Epithelial cell of prostate (primary cell): Measurements from ENCODE around the gene NCAPH2.

Source experiments
- DNase-seq: peaks from one replicate; pipeline ENCODE4 v3.0.0-alpha.2; 2011; ENCODE audit warnings: low read depth, low spot score
- H3K27ac ChIP-seq: fragments of 450-650 bp; 2 replicates; pipeline ENCODE4 v1.5.1; 2017; ENCODE audit warnings: mild to moderate bottlenecking

Gene NCAPH2

DNA sequence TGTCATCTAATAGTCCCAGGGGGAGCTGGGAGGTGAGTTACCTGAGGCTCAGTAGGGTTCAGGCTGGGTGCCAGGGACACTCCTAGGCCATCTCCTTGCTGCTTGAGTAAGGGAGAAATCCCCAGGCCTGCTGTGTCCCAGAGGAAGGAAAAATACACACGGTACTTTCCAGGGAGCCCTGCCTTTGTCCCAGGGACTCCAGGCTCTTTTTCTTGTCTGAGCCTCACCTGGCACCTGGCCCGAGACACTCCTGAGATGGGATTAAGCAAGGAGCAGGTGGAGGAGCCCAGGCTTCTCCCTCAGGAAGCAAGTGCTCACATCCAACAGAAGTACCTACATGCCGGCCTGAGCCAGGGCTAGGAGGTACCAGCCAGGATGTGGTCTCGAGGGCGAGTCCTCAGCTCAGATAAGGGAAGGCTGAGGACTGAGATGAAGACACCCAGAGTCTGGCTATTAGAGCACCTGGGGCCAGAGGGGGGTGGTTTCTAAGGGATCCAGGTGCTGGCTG is 36.8 kb downstream of the NCAPH2 start:
- DNase-seq: no peak
- H3K27ac ChIP-seq: peak overlapping the region; percentile 78

DNA sequence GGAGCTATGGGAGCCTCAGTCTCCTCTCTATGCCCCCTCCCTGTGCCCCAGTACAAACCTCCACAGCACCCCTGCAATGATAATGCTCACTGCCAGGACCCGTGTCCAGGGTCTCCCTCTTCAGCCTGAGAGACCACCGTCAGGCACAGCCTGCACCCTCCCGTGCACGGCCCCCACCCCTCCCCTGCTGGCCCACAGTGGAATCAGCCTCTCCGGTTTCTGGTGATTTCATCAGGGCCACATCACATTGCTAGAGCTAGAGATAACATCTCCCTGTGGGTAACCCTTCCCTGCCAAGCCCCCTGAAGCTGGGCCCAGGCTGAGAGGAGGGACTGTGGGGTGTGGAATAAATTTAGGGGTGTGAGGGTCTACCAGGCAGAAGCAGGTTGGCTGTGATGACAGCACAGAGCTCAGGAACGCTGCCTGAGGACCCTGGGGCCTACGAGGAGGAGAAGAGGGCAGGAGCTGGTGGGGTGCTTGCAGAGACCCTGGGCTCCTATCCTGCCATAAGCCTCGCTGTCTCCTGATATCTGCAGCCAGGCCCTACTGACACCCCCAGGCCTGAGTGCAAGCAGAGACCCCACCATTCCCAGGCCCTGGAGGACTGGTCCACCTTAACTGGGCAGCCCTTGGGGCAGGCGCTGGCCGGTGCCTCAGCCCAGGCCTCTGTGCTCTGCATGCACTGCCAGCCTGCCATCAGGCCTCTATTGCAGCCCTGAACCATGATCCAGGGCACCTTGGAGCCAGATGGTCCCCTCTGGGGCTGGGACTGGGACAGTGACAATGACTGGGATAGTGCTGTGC is 37.7 kb downstream of the NCAPH2 start, which contains the start of gene KLHDC7B:
TSS of gene KLHDC7B (plus strand) at position 378 of the 804 bp plus-strand sequence. CDS start at position 723, 345 bp downstream.
- H3K27ac ChIP-seq: peak within 1 kb of the TSS; percentile 78
- no peak for DNase-seq

DNA sequence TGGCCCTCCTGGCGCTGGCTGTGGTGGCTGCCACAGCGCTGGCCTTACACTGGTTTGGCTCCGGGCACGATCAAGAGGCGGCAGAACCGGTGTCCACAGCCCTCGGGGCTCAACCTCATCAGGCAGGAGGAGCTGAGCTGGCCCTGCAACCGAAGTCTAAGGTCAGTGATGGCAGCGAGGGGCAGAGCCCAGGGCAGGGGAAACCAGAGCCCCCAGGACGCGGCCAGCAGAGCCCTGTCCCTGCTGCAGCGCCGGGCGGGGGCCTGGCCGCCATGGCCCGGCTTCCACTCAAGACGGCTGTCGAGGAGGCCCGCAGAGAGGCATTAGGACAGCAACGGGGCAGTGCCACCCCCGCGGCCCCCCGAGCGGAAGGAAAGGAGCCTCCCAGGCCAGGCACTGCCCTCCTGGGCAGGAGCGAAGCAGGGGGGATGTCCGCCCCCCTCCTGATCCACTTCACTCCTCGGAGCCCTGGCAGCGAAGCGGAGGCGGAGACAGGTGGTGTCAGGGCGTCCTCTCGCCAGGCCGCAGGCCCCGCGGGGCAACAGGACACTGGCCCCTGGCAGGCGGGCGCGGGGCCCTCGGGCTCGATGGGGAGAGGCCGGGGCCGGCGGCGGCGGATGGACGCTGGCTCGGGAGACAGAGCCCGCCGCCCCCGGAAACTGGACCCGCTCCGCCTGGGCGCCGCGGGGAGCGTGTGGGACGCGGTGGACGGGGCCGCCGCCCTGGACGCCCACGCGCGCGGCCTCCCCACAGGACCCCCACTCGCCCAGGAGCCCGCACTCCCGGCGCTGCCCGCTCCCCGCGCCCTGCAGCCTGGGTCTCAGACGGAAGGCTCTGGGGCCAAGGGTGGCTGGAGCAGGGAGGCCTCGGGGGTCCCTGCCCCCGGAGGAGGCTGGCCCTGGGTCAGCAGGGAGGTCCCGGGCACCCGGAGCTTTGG is 38.6 kb downstream of the NCAPH2 start:
- DNase-seq: no peak
- H3K27ac ChIP-seq: no peak overlapping the region

DNA sequence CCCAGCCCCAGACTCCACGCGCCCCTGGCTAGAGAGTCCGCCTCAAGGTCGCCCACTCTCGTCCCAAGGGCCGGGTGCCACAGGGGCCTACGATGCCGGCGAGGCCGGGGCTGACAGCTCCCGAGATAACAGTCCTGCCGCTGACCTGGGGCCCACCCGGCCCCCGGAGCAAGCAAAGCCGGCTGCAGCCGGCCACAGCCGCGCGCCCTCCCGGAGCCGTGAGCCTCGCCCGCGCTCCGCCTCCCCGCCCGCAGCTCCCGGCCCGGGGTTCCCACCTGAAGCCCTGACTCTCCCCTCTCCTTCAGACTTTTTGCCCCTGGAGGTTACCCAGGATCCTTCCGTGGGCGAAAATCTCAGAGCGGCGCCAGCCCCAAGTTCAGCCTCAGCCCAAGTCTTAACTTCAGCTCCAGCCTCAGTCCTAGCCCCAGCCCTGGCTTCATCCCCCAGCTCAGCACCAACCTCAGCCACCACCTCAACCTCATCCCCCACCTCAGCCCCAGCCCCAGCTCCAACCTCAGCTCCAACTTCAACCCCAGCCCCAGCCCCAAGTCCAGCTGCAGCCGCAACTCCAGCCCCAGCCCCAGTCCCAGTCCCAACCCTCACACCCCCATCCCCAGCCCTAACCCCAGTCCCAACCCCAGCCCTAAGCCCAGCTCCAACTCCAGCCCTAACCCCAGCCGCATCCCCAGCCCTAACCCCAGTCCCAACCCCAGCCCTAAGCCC is 39.4 kb downstream of the NCAPH2 start:
- no peak overlapping the region for H3K27ac ChIP-seq
- no peak for DNase-seq

DNA sequence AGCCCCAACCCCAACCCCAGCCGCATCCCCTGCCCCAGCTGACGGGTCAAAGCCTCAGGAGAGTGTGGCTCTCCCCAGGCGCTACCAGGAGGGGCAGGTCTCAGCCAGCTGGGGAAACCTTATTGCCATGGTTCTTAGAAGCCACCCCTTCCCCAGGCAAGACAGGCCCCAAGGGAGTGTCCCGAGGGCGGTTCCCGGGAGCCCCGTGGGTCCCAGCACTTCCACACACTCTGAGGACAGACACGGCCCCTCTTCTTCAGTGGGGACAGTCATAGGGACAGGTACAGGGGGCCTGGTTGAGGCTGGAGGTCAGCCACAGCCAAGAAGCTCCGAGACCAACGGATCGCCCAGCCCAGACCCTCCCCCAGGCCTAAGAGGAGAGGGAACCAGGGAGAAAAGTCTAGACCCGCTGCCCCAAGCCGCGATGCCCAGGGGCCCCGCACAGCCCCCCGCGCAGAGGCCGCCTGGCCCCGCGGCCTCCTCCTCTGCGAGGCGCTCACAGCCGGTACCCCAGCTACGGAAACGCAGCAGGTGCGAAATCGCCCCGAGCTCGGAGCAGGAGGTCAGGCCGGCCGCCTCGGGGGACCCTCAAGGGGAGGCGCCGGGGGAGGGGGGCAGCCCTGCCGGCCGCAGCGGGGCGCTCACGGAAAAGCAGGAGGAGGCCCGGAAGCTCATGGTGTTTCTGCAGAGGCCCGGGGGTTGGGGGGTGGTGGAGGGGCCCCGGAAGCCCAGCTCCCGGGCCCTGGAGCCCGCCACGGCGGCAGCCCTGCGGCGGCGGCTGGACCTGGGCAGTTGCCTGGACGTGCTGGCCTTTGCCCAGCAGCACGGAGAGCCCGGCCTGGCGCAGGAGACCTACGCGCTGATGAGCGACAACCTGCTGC is 40.3 kb downstream of the NCAPH2 start:
- no peak for DNase-seq
- no peak overlapping the region for H3K27ac ChIP-seq

DNA sequence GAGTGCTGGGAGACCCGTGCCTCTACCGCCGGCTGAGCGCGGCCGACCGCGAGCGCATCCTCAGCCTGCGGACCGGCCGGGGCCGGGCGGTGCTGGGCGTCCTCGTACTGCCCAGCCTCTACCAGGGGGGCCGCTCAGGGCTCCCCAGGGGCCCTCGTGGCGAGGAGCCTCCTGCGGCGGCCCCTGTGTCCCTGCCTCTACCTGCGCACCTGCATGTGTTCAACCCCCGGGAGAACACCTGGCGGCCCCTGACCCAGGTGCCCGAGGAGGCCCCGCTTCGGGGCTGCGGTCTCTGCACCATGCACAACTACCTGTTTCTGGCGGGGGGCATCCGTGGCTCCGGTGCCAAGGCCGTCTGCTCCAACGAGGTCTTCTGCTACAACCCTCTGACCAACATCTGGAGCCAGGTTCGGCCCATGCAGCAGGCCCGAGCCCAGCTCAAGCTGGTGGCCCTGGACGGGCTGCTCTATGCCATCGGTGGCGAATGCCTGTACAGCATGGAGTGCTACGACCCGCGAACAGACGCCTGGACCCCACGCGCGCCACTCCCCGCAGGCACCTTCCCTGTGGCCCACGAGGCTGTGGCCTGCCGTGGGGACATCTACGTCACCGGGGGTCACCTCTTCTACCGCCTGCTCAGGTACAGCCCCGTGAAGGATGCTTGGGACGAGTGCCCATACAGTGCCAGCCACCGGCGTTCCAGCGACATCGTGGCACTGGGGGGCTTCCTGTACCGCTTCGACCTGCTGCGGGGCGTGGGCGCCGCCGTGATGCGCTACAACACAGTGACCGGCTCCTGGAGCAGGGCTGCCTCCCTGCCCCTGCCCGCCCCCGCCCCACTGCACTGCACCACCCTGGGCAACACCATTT is 41.1 kb downstream of the NCAPH2 start:
- no peak overlapping the region for H3K27ac ChIP-seq
- no peak for DNase-seq

DNA sequence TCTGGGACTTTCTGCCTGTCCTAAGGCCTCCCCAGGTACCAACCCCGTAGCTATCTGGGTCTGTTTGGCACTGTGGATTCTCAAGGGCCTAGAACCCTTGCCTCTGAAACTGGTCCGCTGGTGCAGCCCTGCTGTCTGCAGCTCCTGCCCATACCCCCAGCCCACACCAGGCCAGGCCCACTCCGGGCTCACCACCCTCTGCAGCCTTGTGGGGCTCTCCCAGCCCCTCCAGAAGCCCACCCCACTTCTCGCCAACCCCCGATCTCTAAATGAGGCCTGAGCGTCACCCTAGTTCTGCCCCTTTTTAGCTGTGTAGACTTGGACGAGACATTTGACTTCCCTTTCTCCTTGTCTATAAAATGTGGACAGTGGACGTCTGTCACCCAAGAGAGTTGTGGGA is 42.4 kb downstream of the NCAPH2 start:
- no peak for DNase-seq

DNA sequence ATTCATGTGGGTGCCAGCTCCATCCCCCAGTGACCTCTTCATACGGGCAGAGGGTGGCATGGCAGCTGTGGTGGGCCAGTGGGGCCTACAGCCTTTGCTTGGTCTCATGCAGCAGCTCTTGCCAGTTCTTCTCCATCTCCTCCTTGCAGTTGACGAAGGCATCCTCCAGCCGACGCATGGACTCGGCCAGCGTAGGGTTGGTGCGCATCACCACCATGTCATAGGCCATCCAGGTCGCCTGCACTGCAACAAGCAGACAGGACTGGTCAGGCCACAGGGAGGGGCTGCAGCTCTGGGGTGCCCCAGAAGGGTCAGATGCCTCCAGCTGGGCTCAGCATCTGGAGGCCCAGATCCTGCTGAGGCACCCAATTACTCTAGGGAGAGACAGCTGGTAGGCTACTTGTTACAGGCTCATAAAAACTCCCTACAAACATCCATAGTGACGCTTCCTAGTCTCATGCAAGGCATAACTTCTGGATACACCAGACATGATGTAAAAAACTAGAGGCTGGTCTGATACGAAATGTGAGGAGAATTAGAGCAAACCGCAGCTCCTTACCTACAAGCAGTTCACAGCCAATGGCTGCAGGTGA is 43.2 kb downstream of the NCAPH2 start:
- H3K27ac ChIP-seq: no peak overlapping the region
- no peak for DNase-seq

More for the DNA sequence above, 42.4 kb downstream of the NCAPH2 start:
- no peak overlapping the region for H3K27ac ChIP-seq

DNA sequence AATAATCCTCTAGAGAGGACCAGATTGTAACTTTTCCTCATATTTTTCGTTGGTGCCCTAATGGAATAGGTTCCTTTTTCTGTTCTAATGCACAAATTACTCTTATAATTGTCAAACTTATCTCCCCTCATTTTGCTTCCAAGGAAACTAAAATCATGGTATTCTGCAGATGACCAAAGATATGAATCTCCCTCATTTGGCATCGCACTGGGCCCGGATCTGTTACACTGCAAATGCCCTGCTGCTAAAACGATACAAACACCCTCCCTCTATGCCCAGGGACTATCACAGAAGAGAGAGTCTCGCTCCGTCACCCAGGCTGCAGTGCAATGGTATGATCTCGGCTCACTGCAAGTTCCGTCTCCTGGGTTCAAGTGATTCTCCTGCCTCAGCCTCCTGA is 45.3 kb downstream of the NCAPH2 start:
- no peak for DNase-seq

DNA sequence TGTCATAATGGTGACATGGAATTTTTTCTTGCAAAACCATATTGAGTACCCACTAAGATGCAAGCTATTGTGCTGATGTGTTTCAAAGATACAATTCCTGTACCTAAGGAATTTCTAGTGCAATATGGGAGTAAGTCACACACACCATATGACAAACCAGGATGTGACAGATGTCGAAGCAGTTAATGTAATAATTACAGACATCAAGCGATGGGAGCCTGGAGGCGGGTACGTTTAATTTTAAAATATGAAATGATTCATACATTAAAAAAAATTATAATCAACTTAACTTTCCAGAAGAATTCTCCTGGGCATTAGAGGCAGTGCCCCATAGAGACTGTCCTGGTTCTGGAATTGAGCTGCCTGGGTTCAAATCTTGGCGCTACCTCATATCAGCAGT is 48.7 kb downstream of the NCAPH2 start:
- H3K27ac ChIP-seq: no peak overlapping the region
- DNase-seq: no peak

More for the DNA sequence above, 45.3 kb downstream of the NCAPH2 start:
- no peak overlapping the region for H3K27ac ChIP-seq

DNA sequence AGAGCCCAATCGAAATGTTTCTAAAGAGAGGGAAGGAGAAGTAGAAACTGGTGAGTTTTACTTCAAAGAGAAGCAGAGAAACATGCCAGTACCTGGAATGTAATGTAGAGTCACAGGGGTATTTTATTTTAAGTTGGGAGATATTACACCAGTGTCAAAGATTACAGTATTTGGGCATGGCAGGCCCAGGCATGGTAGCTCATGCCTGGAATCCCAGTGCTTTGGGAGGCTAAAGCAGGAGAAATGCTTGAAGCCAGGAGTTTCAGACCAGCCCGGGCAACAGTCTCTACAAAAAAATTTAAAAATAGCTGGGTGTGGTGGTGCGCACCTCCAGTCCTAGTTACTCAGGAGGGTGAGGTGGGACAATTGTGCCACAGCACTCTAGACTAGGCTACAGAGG is 52.0 kb downstream of the NCAPH2 start:
- H3K27ac ChIP-seq: peak overlapping the region; percentile 46
- no peak for DNase-seq

DNA sequence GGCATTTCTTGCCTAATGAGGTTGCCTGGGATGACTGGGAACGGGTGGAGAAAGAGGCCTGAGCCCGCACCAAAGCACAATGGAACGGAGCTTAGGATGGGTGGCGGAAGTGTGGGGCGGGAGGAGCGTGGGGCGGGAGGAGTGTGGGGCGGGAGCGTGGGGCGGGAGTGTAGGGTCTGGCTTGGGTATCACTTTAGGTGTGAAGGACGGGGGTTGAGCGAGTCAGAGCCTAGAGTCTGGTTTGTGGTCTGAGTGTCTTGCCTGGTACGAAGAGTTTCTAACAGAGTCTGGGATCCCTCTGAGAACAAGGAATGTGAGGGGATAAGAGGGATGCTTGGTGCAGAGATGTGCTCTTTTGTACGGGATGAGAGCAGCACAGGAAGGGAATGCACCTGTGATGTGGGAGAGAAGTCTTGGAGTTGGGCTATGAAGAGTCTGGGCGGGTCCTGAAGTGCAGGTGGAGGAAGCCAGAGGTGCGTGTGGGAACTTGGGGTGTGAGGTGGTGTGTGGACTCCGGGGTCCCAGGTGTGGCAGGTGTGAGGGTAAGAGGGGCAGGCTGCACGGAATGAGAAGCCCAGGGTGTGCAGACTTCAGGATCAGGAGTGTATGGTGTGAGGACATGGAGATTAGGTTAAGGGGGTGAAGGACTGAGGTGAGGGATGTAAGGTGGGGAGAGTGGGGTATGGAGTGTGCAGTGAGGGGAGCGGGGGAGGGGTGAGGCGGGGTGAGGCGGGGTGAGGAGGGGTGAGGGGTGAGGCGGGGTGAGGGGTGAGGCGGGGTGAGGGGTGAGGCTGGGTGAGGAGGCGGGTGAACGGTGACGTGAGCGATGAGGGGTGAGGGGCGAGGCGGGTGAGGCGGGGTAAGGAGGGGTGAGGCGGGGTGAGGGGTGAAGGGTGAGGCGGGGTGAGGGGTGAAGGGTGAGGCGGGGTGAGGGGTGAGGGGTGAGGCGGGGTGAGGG is 53.7 kb downstream of the NCAPH2 start:
- DNase-seq: no peak
- H3K27ac ChIP-seq: no peak overlapping the region

DNA sequence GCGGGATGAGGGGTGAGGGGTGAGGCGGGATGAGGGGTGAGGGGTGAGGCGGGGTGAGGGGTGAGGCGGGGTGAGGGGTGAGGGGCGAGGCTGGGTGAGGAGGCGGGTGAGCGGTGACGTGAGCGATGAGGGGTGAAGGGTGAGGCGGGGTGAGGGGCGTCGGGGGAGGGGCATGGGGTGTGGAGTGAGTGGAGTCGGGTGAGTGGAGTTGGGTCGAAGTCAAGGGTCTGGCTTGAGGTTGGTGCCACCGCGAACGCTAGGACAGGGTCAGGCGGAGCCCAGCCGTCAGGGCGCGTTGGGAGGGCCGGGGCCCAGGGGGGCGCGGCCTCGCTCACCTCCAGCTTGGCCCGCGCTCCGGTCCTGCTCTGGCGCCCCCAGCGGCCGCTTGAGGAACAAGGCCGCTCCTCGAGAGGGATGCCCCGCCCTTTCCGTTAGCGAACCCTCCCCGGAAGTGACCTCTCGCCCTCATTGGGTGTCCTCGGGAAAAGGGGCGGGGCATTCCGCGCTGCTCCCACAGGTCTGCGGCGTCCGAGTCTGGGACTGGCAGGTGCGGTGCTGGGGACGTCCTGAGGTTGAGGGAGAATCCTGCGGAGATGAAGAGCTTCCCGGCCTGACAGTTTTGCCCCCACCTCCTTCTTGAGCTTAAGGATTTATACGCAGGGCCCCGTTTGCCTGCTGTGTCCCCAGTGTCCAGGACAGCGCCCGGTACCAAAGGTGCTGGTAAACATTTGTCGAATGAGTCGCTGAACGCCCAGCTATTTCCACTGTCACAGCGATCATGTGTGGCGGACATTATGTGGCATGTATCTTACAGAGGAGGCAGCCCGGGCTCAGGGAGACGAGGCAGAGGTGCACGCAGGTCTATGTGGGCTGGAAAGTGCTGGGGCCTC is 54.7 kb downstream of the NCAPH2 start, which contains the start of gene SYCE3:
TSS of gene SYCE3 (minus strand) at position 397 of the 890 bp plus-strand sequence. CDS start 6,514 bp downstream, outside the sequence.
- peak; percentile 49 for DNase-seq
- peak within 1 kb of the TSS; percentile 47 for H3K27ac ChIP-seq

DNA sequence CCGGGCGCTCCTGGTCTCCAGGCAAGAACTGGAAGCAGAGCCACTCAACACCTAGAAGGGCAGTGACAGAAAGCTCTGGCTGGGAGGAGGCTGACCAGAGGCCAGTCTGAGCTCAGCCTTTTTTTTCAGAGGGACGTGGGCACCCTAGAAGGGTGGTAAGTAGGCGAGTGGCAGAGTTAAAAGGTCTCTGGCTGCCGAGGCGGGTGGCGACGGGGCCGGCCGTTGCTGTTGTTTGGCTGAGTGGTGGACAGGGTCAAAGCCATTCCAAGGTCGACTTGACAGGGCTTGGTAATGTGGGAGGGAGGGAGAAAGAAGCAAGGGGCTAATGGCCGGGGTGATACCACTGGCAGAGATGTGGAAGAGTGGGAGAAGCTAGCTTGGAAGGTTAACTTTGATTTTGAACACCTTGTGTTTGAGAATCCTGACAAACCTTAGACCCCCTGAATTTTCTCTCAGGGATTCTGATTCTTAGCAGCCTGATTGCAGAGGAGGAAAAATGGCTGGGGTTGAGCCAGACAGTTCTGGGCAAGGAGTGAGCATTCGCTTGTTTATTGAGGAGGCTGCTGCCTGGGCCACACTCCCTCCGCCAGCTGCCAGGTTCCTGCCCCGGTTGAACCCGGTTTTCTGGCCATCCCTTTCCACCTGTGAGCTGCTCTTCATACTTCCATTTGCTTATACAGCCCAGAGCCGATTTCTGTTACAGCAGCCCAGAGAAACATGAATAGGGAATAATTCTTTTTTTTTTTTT is 55.6 kb downstream of the NCAPH2 start:
- H3K27ac ChIP-seq: peak overlapping the region; percentile 47
- no peak for DNase-seq

DNA sequence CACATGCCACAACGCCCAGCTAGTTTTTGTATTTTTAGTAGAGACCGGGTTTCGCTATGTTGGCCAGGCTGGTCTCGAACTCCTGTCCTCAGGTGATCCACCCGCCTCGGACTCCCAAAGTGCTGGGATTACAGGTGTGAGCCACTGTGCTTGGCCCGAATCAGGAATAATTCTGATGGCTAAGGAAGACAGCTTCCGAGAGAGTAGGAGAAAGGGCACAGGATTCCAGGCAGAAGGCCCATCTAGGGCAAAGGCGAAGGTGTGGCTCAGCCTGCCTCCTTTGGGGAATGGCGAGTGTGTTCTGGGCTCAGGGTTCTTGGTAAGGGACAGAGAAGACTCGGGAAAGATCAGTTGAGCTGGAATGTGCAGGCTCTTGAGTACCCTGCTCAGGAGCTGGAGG is 56.3 kb downstream of the NCAPH2 start:
- DNase-seq: no peak

More for the DNA sequence above, 56.3 kb downstream of the NCAPH2 start:
- H3K27ac ChIP-seq: no peak overlapping the region
